Measurements from ENCODE around the gene KIAA1549.
"Not testable (repeated sequence)": the region's sequence is repeated elsewhere in the genome, so short reads cannot be mapped to it uniquely, and the experiment has no call there.

Gene KIAA1549

GRCh38 chr7:138798836-138799235, 182.4 kb downstream of the KIAA1549 start:
- no peak for DNase-seq

- DNase-seq, result no peak
These were observed 183.4 kb downstream of the KIAA1549 start, which contains the start of the genes ATP6V0A4 and TMEM213 for GRCh38 chr7:138797715-138798320. Gene ATP6V0A4, minus strand, starts transcription at chr7:138798196. Its CDS starts 26,949 bp downstream, at chr7:138771247. Gene TMEM213, plus strand, starts transcription at chr7:138797994. Its CDS starts 111 bp downstream, at chr7:138798105.

- not testable (repeated sequence) for DNase-seq
These were observed 184.1 kb downstream of the KIAA1549 start for GRCh38 chr7:138797046-138797445.

GRCh38 chr7:138796038-138796615, 185.1 kb downstream of the KIAA1549 start:
- DNase-seq, result no peak

- DNase-seq, result no peak
These were observed 195.4 kb downstream of the KIAA1549 start for GRCh38 chr7:138785587-138786437.

GRCh38 chr7:138784692-138785091, 196.5 kb downstream of the KIAA1549 start:
- no peak for DNase-seq

Measured in stimulated activated CD4-positive, alpha-beta T cell treated with anti-CD3 and anti-CD28 coated beads, Interleukin-1b, Interleukin-23, amount 100 ng/mL, for 48 hours (primary cell).